LNCaP clone FGC (cell line): ENCODE data around the gene TMEM242.
"Not testable (repeated sequence)": the region's sequence is repeated elsewhere in the genome, so short reads cannot be mapped to it uniquely, and the experiment has no call there.

Experiments
- DNase-seq: peaks from one replicate; pipeline ENCODE4 v3.0.0-alpha.2; 2011; ENCODE audit warnings: low read depth
- H3K4me3 ChIP-seq: 2 replicates; pipeline ENCODE4 v1.5.1; 2011; ENCODE audit warnings: mild to moderate bottlenecking, low read depth, low read length, control low read depth
- TF ChIP-seq, protein P1 (sequence below): IDR thresholded peaks from 2 replicates; pipeline ENCODE4 v1.5.1; 2012; ENCODE audit warnings: mild to moderate bottlenecking; ENCODE audit not compliant: control insufficient read depth, insufficient read depth; ENCODE audit errors: extremely low read depth

The TMEM242 gene

DNA sequence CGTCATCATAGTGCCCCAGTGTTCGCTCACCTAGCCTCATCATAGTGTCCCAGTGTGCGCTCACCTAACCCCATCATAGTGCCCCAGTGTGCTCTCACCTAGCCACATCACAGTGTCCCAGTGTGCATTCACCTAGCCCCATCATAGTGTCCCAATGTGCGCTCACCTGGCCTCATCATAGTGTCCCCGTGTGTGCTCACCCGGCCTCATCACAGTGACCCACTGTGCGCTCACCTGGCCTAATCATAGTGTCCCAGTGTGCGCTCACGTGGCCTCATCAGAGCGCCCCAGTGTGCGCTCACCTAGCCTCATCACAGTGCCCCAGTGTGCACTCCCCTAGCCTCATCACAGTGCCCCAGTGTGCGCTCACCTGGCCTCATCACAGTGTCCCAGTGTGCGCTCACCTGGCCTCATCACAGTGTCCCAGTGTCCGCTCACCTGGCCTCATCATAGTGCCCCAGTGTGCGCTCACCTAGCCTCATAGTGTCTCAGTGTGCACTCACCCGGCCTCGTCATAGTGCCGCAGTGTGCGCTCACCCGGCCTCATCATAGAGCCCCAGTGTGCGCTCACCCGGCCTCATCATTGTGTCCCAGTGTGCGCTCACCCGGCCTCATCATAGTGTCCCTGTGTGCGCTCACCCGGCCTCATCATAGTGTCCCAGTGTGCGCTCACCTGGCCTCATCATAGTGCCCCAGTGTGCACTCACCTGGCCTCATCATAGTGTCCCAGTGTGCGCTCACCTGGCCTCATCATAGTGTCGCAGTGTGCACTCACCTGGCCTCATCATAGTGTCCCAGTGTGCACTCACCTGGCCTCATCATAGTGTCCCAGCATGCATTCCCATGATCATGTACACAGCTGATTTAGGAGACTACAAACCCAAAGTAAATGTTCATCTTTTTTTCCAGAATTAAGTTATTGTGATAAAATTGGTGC lies 9.5 kb downstream of the TMEM242 start:
- no peak overlapping the region for H3K4me3 ChIP-seq
- DNase-seq = no peak
- TF ChIP-seq, protein P1, sequence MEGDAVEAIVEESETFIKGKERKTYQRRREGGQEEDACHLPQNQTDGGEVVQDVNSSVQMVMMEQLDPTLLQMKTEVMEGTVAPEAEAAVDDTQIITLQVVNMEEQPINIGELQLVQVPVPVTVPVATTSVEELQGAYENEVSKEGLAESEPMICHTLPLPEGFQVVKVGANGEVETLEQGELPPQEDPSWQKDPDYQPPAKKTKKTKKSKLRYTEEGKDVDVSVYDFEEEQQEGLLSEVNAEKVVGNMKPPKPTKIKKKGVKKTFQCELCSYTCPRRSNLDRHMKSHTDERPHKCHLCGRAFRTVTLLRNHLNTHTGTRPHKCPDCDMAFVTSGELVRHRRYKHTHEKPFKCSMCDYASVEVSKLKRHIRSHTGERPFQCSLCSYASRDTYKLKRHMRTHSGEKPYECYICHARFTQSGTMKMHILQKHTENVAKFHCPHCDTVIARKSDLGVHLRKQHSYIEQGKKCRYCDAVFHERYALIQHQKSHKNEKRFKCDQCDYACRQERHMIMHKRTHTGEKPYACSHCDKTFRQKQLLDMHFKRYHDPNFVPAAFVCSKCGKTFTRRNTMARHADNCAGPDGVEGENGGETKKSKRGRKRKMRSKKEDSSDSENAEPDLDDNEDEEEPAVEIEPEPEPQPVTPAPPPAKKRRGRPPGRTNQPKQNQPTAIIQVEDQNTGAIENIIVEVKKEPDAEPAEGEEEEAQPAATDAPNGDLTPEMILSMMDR = no peak

DNA sequence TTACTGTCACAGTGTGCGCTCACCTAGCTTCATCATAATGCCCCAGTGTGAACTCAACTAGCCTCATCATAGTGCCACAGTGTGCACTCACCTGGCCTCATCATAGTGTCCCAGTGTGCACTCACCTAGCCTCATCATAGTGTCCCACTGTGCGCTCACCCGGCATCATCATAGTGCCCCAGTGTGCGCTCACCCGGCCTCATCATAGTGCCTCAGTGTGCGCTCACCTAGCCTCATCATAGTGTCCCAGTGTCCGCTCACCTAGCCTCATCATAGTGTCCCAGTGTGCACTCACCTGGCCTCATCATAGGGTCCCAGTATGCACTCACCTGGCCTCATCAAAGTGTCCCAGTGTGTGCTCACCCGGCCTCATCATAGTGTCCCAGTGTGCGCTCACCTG lies 10.6 kb downstream of the TMEM242 start:
- H3K4me3 ChIP-seq = no peak overlapping the region
- TF ChIP-seq, protein P1 = no peak
- DNase-seq = no peak

DNA sequence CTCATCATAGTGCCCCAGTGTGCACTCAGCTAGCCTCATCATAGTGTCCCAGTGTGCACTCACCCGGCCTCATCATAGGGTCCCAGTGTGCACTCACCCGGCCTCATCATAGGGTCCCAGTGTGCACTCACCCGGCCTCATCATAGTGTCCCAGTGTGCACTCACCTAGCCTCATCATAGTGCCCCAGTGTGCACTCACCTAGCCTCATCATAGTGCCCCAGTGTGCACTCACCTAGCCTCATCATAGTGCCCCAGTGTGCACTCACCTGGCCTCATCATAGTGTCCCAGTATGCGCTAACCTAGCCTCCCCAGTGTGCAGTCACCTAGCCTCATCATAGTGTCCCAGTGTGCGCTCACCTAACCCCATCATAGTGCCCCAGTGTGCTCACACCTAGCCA lies 12.6 kb downstream of the TMEM242 start:
- H3K4me3 ChIP-seq, DNase-seq: not testable (repeated sequence)

DNA sequence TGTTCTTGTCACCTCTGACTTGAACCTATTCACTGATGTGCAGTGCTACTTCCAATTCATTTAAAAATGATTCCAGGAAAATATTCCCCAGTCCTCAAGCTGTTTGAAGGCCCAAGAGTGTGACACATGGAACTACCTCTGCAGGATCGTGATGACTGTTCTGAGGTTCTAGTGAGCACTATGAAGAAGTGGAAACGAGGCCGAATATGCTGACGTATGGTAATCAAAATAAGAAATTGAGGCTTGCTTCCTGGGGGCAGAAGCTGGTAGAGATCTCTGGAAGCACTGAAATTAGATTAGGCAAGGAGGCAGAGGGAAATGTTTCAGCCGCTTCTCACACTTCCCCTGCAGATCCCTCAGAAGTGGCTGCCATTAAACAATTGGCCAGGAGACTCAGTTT lies 15.7 kb downstream of the TMEM242 start:
- TF ChIP-seq, protein P1 = no peak
- no peak overlapping the region for H3K4me3 ChIP-seq
- no peak for DNase-seq

DNA sequence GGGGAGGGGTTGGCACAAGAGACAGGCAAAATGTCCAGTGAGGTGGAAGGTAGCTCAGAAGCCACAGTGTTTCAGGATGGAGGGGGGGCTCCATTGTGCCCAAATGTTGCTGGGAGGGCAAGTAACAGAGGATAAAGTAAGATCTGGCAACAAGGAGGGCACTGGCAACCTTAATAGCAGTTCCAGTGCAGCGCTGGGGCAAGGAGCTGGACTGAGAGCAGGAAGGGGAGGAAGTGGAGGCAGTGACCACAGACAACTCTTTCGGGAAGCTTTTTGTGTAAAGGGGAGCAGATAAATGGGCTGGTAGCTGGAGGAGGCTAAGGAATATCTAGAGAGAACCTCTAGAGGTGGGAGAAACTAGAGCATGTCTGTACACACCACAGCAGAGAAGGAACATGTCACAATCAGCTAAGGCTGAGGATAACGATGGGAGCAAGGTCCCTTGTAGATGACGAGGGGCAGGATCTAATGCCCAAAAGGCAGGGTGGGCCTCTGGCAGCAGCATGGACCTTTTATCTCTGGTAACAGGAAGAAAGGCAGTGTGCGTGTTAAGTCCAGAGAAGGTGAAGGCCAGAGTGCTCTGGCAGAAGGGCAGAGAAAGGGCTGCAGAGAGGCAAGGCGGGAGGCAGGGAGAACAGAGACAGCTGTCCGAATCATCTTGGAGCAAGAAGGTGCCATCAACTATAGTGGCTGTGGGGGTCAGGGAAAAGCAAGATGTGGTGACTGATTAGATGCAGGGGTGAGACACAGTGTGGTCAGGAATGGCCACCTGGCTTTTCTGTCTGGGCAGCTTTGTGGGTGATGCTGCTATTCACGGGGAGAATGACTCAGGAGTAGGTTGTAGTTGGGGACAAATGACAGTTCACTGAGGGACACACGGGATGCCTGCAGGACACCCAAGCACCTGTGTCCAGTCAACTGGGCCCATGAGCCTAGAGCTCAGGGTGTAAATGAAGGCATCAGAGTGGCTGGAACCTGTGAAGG lies 17.4 kb downstream of the TMEM242 start:
- H3K4me3 ChIP-seq = no peak overlapping the region
- no peak for DNase-seq
- TF ChIP-seq, protein P1 = no peak

DNA sequence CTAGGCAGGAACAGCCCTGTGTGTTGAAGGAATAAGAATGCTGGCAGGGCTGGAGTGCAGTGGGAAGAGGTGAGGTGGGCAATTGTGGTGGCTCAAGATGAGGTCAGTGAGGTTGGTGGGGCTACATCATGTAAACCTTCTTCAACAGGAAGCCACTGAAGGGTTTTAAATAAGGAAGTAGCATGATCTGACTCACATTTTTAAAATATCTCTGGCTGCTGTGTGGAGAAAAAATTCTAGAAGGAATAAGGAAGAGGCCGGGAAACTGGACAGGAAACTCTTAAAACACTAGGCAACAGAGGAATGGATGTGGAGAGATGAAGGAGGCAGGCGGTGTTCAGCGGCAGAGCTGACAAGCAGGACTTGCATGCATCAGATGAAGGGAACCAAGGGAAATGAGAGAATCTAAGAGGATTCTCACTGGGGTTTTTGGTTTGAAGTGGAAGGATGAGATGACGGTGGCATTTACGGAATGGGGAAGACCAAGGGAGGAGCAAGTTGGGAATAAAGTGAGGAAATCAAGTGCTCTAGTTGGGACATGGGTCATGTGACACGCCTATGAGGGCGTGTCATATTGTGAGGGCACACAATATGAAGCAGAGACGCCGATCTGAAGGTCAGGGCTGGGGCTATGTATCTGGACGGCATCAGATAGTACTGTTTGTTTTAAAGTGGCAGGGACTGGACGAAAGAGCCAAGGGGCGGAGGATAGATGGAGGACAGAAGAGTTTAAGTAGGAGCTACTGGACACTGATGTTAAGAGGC lies 18.2 kb downstream of the TMEM242 start:
- TF ChIP-seq, protein P1 = no peak
- H3K4me3 ChIP-seq = no peak overlapping the region
- no peak for DNase-seq
